Activated CD8-positive, alpha-beta memory T cell treated with anti-CD3 and anti-CD28 coated beads, Interleukin-2, amount 50 U/mL, for 1 hour (primary cell): Measurements from ENCODE around the gene MNS1.
"Not testable (repeated sequence)": the region's sequence is repeated elsewhere in the genome, so short reads cannot be mapped to it uniquely, and the experiment has no call there.

Experiments used
- DNase-seq: peaks from one replicate; pipeline ENCODE4 v3.0.0-alpha.2; 2020; ENCODE audit errors: extremely low read depth

Gene MNS1

DNA sequence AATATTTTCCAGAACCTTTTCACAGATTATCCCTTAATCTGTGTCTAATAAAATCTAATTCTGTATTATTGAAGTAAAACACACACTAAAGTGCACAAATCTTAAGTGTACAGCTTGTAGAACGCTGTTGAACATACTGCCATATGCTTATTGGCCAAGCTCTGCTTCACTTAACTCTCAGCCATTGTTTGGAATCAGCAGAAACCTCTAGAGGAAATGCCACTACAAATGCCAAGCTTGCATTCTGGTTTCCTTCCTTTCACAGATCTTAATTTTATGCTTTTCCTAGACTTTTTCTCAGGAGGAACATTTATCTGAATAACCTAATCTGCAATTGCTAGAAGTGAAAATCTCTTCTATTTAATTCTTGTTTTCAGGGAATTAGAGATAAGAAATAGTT is 10.1 kb downstream of the MNS1 start:
- no peak for DNase-seq

DNA sequence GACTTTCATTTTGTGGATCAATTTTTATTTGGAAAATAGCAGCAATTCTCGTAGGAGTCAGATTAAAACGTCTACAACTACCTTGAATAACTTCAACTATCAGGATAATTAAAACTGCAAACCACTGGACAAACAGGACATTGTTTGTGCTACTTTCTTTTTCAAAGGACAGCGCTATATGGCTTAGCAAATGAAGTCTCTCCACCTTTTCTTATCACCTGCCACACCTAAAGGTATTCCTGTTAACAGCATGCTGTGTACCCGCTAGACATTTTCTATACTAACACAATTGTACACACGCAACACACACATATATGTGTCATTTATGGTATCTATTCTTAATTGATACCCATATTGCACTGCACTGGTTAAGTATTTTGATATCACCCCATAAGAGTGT is 19.2 kb downstream of the MNS1 start:
- no peak for DNase-seq

DNA sequence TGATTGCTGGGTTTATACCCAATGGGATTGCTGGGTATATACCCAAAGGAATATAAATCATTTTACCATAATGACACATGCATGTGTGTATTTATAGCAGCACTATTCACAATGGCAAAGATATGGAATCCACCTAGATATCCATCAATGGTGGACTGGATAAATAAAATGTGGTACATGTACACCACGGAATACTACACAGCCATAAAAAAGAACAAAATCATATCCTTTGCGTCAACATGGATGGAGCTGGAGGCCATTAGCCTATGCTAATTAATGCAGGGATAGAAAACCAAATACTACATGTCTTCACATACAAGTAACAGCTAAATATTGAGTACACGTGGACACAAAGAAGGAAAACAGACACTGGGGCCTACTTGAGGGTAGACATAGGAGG is 22.6 kb downstream of the MNS1 start:
- DNase-seq, result no peak

DNA sequence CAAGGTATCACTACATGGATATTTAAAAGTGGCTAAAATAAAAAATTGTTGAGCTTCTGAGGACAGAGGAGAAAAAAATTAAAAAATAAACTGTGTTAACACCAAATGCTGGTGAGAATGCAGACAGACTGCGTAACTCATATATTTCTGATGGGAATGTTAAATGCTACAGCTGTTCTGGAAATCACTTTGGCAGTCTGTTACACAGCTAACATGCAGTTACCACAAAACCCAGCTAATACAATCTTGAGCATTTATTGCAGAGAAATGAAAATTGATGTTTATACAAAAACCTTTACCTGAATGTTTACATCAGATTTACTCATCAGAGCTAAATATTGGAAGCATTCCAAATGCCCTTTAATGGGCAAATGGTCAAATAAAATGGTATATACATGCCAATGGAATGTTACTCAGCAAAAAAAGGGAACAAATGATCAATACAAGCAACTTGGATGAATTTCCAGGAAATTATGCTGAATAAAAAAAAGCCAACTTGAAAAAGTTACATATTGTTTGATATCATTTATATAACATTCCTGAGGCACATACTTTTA is 24.6 kb downstream of the MNS1 start:
- no peak for DNase-seq

DNA sequence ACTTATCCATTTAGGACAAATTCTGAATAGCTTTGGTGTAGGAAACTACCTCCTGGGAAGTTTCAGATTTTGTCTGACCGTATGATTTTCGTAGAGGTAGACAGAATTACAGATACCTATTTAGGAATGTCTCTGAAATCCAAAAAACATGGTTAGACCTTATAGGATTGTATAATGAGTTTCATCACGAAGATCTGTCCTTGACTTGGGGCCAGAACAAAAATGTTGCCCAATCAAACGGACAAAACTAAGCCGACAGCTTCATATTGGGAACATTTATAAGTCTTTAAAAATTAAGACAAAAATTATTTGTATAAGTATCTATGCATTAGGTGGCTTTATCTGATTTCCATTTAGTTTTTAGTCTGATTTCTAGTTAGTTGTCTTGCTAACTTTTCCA is 32.6 kb downstream of the MNS1 start:
- no peak for DNase-seq

DNA sequence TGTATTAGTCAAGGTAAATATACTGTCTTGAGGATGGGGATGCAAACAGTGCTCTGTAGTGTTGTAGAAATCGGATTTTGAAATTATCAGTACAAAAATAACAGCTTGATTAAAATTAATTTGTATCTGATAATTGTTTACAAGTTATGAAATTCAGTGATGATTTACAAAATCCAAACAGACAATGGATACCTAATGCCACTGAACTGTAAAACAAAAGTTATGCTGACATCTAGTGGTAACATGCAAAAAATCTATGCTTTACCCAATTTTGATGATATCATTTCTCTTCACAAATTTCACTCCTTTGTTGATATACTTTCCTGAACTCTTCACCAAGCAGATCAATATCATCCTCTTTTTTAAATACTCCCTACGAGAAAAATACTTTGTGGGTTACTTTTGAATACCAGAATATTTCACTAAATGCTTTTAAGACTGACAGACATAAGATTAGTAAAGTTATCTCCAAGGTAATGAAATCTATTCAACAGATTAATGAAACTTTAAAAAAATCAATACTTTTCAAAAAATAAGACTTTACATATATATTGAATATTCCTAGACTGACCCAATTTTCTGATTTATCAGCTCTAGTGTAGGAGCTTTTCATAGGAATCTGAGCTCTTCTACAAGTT is 36.0 kb downstream of the MNS1 start:
- DNase-seq, result no peak

DNA sequence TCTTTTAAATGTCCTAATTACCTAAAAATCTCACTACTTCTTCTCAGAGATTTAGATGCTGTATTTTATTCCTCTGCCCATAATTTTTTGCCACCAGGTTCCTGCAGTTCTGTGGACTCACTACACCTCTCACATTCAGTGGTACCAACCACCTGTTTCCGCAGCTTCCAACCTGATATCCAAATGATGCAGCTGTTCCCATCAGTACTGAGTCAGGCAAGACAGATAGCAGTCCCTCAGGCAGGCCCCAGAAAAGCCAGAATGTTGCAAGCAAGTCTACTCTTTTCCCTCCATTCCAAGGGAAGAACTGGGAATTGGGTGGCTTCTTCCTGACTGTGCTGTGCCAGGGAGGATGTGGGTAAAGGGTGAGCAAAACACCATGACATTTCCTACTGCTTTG is 39.0 kb downstream of the MNS1 start:
- DNase-seq, result no peak

DNA sequence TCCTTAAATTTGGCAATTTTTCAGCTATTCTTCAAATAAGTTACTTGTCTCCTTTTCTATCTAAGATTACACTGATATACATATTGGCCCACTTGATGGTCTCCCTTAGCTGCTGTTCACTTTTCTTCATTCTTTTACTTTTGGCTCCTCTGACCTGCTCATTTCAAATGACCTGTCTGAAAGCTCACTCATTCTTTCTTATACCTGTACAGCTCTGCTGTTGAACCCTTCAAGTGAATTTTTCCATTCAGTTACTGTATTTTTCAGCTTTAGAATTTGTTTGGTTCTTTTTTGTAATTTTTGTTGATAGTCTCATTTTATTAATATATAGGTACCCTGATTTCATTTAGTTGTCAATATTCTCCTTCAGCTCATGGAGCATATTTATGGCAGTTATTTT is 39.7 kb downstream of the MNS1 start:
- no peak for DNase-seq

DNA sequence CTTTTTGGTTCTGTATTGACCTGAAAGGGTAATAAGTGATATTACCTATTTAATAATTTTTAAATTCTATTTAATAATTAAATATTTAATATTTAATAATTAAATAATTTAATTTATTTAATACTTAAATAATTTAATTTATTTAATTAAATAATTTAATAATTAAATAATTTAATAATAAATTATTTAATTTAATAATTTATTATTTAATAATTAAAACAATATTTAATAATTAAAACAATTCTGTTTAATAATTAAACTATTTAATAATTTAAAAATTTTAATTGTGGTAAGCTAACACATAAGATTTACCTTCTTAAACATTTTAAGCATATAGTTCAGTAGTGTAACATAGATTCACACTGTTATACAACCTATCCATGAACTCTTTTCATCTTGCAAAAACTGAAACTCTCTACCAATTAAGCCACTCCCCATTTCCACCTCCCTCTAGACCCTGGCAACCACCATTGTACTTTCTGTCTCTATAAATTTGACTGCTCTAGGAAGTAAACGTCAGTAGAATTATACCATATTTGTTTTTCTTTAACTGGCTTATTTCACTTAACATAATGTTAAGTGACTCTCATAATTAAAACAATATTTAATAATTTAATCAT is 51.7 kb downstream of the MNS1 start:
- not testable (repeated sequence) for DNase-seq

DNA sequence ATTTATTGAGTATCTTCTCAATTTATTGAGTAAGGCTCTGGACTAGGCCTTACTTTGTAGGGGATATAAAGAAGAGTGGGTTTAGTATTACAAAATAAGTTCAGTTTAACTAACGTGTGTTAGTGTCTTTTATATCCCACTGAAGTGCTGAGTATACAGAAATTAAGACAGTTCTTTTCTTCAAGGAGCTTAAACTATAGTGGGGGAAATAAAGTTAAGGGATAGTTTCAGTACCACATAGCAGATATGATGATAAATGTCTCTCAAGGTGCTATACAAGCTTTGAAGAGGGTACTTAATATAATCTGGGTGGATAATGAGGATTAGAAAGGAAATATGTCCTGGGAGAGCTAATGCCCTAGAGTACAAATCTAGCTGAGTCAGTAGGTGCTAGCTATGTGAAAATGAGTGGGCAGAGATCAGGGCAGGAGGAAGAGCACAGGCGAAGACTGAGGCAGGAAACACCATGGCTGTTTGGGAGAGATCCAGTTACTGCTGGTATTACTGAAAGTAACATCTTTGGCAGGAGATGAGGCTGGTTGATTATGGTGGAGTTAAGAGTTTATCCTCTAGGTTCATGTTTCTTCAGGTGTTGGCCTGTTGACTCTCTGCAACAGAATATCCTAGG is 53.7 kb downstream of the MNS1 start:
- DNase-seq, result no peak

DNA sequence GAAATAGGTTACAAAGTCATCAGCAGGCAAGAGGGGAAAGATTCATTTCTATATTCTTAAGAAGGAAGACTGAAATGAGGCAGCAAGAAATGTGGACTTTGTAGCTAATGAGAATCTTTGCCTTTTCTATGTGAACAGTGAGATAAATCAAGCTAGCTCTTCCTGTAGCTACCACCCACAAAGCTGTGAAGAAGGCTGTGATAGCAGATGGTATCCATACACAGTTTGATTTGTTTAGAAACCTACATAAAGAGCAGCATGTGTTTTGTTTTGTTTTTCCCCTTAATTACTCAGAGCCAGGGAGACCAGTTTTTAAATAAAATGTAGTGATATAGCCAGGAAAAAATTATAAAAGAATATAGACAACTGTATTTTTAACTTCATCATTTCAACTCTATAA is 54.2 kb downstream of the MNS1 start:
- no peak for DNase-seq

DNA sequence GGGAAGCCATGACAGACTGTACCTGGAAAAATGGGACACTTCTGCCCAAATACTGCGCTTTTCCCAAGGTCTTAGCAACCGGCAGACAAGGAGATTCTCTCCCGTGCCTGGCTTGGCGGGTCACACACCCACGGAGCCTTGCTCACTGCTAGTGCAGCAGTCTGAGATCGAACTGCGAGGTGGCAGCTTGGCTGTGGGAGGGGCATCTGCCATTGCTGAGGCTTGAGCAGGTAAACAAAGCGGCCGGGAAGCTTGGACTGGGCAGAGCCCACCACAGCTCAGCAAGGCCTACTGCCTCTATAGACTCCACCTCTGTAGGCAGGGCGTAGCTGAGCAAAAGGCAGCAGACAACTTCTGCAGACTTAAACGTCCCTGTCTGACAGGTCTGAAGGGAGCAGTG is 65.7 kb downstream of the MNS1 start:
- DNase-seq, result not testable (repeated sequence)

DNA sequence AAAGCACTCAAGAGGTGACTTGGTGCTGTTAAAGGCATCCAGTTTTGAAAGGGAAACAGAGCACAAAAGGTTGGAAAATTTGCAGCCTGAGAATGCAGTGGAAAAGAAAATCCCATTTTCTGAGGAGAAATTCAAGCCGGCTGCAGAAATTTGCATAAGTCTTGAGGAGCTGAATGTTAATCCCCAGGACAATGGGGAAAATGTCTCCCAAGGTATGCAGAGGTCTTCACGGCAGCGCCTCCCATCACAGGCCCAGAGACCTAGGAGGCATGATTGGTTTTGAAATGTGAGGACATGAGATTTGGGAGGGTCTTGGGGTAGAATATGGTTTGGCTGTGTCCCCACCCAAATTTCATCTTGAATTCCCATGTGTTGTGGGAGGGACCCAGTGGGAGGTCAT is 67.6 kb downstream of the MNS1 start:
- not testable (repeated sequence) for DNase-seq

DNA sequence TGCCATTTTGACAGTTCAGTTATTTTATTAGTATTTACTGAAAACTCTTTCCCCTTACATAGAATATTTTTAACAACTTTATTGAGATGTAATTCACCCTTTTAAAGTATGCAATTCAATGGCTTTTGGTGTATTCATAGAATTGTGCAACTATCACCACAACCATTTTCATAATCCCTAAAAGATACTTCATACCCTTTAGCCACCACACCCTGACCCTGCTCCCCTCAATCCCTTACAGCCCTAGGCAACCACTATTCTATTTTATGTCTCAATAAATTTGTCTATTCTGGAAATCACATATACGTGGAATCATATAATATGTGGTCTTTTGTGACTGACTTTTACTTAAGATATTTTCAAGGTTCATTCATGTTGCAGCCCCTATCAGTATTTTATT is 70.0 kb downstream of the MNS1 start:
- no peak for DNase-seq

DNA sequence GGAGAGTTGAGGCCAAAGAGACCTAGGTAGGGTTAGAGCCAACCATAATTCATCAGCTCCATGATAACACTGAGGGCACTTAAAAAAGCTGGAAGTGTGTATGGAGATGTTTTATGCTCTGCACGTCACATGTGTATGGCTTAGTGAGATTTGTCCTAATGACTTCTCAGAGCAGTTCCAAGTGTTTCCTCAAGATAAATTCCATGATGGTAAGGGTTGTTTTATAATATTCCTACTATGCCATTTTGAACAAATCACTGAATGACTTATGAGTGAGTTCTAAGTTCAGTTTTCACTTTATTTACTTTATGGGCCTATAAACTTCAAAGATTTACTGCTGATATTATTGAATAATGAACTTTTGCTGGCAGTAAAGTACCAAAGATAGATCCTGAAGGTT is 71.7 kb downstream of the MNS1 start:
- no peak for DNase-seq

DNA sequence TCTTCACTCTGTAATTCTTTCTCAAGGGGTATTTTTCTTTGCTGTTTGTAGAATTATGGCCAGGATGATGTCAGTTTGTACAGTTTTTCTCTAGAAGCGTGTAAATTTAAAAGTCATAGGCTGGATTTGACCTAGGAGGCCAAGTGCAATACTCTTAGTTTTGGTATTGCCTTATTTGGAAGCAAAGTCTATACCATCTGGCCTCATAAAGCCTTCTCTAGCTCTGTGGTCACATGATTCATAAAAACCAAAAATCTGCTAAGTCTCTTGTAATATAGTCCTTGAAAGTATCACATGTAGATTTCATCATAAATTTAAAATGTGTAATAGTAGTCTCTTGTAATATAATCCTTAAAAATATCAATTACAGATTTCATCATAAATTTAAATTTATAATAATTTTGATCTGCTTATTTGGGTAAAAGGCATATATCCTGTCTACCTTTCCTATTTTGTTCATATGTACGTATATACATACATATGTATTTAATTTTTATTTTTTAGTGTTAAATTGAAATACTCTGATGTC is 74.1 kb downstream of the MNS1 start:
- no peak for DNase-seq

DNA sequence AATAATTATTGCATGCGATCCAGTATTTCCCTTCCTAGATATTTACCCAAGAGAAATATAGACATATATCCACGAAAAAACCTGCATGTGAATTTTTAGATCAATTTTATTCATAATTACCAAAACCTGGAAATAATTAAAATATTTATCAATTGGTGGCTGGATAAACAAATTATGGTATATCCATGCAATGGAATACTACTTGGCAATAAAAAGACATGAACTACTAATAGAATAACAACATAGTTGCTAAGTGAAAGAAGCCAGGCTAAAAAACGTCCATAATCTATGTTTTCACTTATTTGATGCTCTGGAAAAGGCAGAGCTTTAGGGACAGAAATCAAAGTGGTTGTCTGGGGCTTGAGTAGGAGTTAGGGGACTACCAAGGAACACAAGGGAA is 79.0 kb downstream of the MNS1 start:
- DNase-seq, result no peak

DNA sequence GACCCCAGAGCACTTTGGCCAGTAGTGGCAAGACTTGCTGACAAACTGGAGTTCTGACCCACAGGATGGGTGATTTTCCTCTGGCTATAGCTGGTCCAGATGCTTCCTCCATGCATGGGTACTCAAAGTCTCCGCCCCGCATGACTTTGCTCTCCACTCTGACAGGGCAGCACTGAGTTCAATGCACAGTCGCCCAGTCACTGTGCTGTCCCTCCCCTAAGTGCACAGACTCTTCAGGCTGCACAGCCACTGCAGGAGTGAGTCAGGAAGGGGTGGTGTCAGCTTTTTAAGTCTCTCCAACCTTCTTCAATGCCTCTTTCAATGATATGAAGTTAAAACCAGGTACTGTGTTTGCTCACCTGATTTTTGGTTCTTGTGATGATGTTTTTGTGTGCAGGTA is 81.9 kb downstream of the MNS1 start:
- DNase-seq, result no peak
